ENCODE data around the gene TP53AIP1. TPM values are rescaled to one million over a fixed set of nuclear protein-coding genes. Genes with fewer than 3 reads are reported as not detected.
A peak's percentile ranks its signal among the peaks of the same experiment; 100 is the strongest.

Gene TP53AIP1
- polyA plus RNA-seq, 3 donors: 0.03 TPM; not detected in 2

DNA sequence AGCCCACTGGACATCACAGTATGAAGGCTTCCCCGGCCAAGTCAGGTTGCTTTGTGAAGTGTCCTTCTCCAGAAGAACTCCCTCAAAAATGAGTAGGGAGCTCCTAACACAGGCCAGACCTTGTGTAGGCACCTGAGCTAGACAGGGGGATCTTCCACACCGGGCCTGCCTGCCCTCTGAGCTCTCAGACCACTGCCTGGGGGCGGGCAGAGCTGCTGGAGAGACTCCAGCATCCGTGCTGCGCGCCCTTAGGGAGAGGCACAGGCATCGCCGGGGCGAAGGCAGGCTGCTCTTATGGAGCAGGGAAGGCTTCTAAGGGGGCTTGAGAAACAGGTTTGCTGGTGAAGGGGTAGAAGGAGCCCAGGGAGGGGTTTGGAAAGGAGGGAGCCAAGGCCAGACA is 47.1 kb downstream of the TP53AIP1 start:
- H3K4me3 ChIP-seq (replicated peaks in 1 of 3; ENCODE audit: low read depth in 2 of 3, low read length in 3 of 3): no peak overlapping the region
- intact Hi-C loops (cut with micrococcal nuclease): no loop called here
- WGBS (ENCODE audit: insufficient coverage): 95% methylated on average over 9 of the region's 9 CpGs
- H2AFZ ChIP-seq (ENCODE audit: insufficient read depth, low read depth, low read length, poor library complexity, severe bottlenecking): no peak overlapping the region
- Mint-ChIP-seq H3K27ac (peak overlapping the region in 1 of 7 donors; percentile 30), H3K36me3 (peaks cover 0 to 5% of the 10 kb centered on the region in 2 donors), H3K4me1 (peaks cover 17% of the 10 kb centered on the region), H3K9me3 (peaks cover 0 to 8% (median 0%) of the 10 kb centered on the region in 7 donors), H3K27me3 (ENCODE audit: low read depth in 3 of 3) (peaks cover 16 to 28% (median 27%) of the 10 kb centered on the region in 3 donors), H3K4me3 (no peak overlapping the region)
- H3K27me3 ChIP-seq (ENCODE audit: control insufficient read depth in 2 of 2, insufficient read depth in 2 of 2, low read length in 2 of 2): peaks cover 9 to 18% of the 10 kb centered on the region in 2 donors
- peaks cover 8 to 9% of the 10 kb centered on the region in 2 donors for H3K4me1 ChIP-seq (ENCODE audit: control insufficient read depth in 1 of 2, insufficient read depth in 2 of 2, low read length in 2 of 2)
- H3K9me3 ChIP-seq (replicated peaks in 1 of 2; ENCODE audit: control insufficient read depth in 1 of 2, insufficient read depth in 1 of 2, low read length in 2 of 2): no peaks in the 10 kb centered on the region
- no peak overlapping the region for H3K9ac ChIP-seq (ENCODE audit: insufficient read depth, low read length, poor library complexity, severe bottlenecking)
- no peaks in the 10 kb centered on the region for H4K20me1 ChIP-seq (ENCODE audit: insufficient read depth, low read length)
- DNase-seq: no peak
- H3K79me2 ChIP-seq (ENCODE audit: insufficient read depth, low read length): no peaks in the 10 kb centered on the region
- no peak overlapping the region for H3K27ac ChIP-seq (ENCODE audit: low read depth in 1 of 2, low read length in 2 of 2)
- TF ChIP-seq, protein P1, sequence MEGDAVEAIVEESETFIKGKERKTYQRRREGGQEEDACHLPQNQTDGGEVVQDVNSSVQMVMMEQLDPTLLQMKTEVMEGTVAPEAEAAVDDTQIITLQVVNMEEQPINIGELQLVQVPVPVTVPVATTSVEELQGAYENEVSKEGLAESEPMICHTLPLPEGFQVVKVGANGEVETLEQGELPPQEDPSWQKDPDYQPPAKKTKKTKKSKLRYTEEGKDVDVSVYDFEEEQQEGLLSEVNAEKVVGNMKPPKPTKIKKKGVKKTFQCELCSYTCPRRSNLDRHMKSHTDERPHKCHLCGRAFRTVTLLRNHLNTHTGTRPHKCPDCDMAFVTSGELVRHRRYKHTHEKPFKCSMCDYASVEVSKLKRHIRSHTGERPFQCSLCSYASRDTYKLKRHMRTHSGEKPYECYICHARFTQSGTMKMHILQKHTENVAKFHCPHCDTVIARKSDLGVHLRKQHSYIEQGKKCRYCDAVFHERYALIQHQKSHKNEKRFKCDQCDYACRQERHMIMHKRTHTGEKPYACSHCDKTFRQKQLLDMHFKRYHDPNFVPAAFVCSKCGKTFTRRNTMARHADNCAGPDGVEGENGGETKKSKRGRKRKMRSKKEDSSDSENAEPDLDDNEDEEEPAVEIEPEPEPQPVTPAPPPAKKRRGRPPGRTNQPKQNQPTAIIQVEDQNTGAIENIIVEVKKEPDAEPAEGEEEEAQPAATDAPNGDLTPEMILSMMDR (IDR thresholded peaks at IDR 0.05): no peak
- H3K36me3 ChIP-seq (replicated peaks in 1 of 2; ENCODE audit: control insufficient read depth in 1 of 2, insufficient read depth in 2 of 2, low read length in 2 of 2): no peaks in the 10 kb centered on the region
- no peak overlapping the region for H3K4me2 ChIP-seq (replicated peaks; ENCODE audit: extremely low read depth, low read length, poor library complexity, severe bottlenecking)

DNA sequence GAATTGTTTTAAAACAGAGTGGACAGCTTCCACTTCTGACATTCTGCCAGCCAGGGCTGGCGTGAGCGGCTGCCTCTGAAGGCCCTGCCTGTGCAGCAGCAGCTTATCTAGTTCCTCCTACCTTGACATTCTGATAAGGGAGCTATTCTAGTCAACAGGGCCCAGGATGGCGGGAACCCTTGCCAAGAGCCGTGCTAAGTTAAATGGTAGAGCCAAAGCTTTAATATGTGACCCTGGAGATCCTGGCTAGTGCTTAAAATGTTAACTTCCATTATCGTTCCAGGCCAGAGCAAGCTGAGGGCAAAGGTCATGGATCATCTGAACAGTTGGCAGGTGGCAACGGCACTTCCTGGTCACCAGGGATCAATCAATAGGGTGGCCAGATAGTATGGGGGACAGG is 48.0 kb downstream of the TP53AIP1 start:
- TF ChIP-seq, protein P1 (IDR thresholded peaks at IDR 0.05): no peak
- peaks cover 25 to 36% (median 35%) of the 10 kb centered on the region in 3 donors for H3K27me3 Mint-ChIP-seq (ENCODE audit: low read depth in 3 of 3)
- WGBS (ENCODE audit: insufficient coverage): 85% methylated on average over 6 of the region's 6 CpGs
- no peak overlapping the region for H3K4me3 Mint-ChIP-seq
- Histone ChIP-seq H2AFZ (ENCODE audit: insufficient read depth, low read depth, low read length, poor library complexity, severe bottlenecking) (no peak overlapping the region), H4K20me1 (ENCODE audit: insufficient read depth, low read length) (no peaks in the 10 kb centered on the region), H3K4me3 (replicated peaks in 1 of 3; ENCODE audit: low read depth in 2 of 3, low read length in 3 of 3) (no peak overlapping the region), H3K9ac (ENCODE audit: insufficient read depth, low read length, poor library complexity, severe bottlenecking) (no peak overlapping the region), H3K36me3 (replicated peaks in 1 of 2; ENCODE audit: control insufficient read depth in 1 of 2, insufficient read depth in 2 of 2, low read length in 2 of 2) (no peaks in the 10 kb centered on the region), H3K27ac (ENCODE audit: low read depth in 1 of 2, low read length in 2 of 2) (no peak overlapping the region), H3K27me3 (ENCODE audit: control insufficient read depth in 2 of 2, insufficient read depth in 2 of 2, low read length in 2 of 2) (peaks cover 18 to 27% of the 10 kb centered on the region in 2 donors), H3K4me1 (ENCODE audit: control insufficient read depth in 1 of 2, insufficient read depth in 2 of 2, low read length in 2 of 2) (peaks cover 14 to 15% of the 10 kb centered on the region in 2 donors), H3K4me2 (replicated peaks; ENCODE audit: extremely low read depth, low read length, poor library complexity, severe bottlenecking) (no peak overlapping the region), H3K79me2 (ENCODE audit: insufficient read depth, low read length) (no peaks in the 10 kb centered on the region), H3K9me3 (replicated peaks in 1 of 2; ENCODE audit: control insufficient read depth in 1 of 2, insufficient read depth in 1 of 2, low read length in 2 of 2) (peaks cover 0 to 4% of the 10 kb centered on the region in 2 donors)
- H3K9me3 Mint-ChIP-seq: peaks cover 0 to 8% (median 0%) of the 10 kb centered on the region in 7 donors
- peaks cover 0 to 5% of the 10 kb centered on the region in 2 donors for H3K36me3 Mint-ChIP-seq
- H3K4me1 Mint-ChIP-seq: peaks cover 22% of the 10 kb centered on the region
- H3K27ac Mint-ChIP-seq: no peak overlapping the region
- intact Hi-C loops (cut with micrococcal nuclease): no loop called here
- DNase-seq: no peak

All from CD14-positive monocyte (primary cell).